HG02610 (cell line): ENCODE measurements around the gene RO60.

Source experiments
- ATAC-seq: cut with Tn5 transposase; IDR thresholded peaks from one replicate; pipeline ENCODE4 v1.9.1; 2021; ENCODE audit warnings: mild to moderate bottlenecking, moderate library complexity; ENCODE audit not compliant: unreplicated experiment

Gene RO60

GRCh38 chr1:193060406-193060805 lies 994 bp downstream of the RO60 start:
- no peak for ATAC-seq

GRCh38 chr1:193060938-193061337 lies 1.5 kb downstream of the RO60 start:
- ATAC-seq = no peak

- no peak for ATAC-seq
Measured at GRCh38 chr1:193062698-193063463, 3.5 kb downstream of the RO60 start.

- ATAC-seq = no peak
Measured at GRCh38 chr1:193065954-193066353, 6.5 kb downstream of the RO60 start.

- no peak for ATAC-seq
Measured at GRCh38 chr1:193066606-193067005, 7.2 kb downstream of the RO60 start.

GRCh38 chr1:193068013-193068412 lies 8.6 kb downstream of the RO60 start:
- ATAC-seq = no peak

GRCh38 chr1:193069748-193070385 lies 10.5 kb downstream of the RO60 start:
- no peak for ATAC-seq

GRCh38 chr1:193070386-193070753 lies 11.0 kb downstream of the RO60 start:
- no peak for ATAC-seq

GRCh38 chr1:193070942-193071341 lies 11.5 kb downstream of the RO60 start:
- peak; percentile 84 for ATAC-seq

- no peak for ATAC-seq
Measured at GRCh38 chr1:193077991-193078390, 18.6 kb downstream of the RO60 start.

- no peak for ATAC-seq
Measured at GRCh38 chr1:193079187-193079586, 19.8 kb downstream of the RO60 start.

GRCh38 chr1:193083365-193084088 lies 24.1 kb downstream of the RO60 start:
- peak; percentile 99 for ATAC-seq

GRCh38 chr1:193085263-193085662 lies 25.9 kb downstream of the RO60 start:
- ATAC-seq = no peak

- no peak for ATAC-seq
Measured at GRCh38 chr1:193086342-193086741, 26.9 kb downstream of the RO60 start.

- ATAC-seq = no peak
Measured at GRCh38 chr1:193087893-193088292, 28.5 kb downstream of the RO60 start.

- ATAC-seq = no peak
Measured at GRCh38 chr1:193090865-193091264, 31.5 kb downstream of the RO60 start.

- no peak for ATAC-seq
Measured at GRCh38 chr1:193094112-193094511, 34.7 kb downstream of the RO60 start.

- ATAC-seq = no peak
Measured at GRCh38 chr1:193102662-193103061, 43.2 kb downstream of the RO60 start.

GRCh38 chr1:193103759-193104501 lies 44.5 kb downstream of the RO60 start:
- no peak for ATAC-seq

- ATAC-seq = peak; percentile 35
Measured at GRCh38 chr1:193104502-193104906, 45.1 kb downstream of the RO60 start.
